ENCODE results near the gene SPECC1L.

SPECC1L gene

GRCh38 chr22:24432059-24432853 lies 161.6 kb downstream of the SPECC1L start:
- DNase-seq (ENCODE audit: extremely low read depth, low read depth), result no peak
- TF ChIP-seq CTCF (IDR thresholded peaks at IDR 0.05; ENCODE audit: low read depth, low read length), result no peak

- DNase-seq (ENCODE audit: extremely low read depth, low read depth), result no peak
- TF ChIP-seq CTCF (IDR thresholded peaks at IDR 0.05; ENCODE audit: low read depth, low read length), result no peak
These were observed 162.6 kb downstream of the SPECC1L start for GRCh38 chr22:24433001-24433827.

DNA sequence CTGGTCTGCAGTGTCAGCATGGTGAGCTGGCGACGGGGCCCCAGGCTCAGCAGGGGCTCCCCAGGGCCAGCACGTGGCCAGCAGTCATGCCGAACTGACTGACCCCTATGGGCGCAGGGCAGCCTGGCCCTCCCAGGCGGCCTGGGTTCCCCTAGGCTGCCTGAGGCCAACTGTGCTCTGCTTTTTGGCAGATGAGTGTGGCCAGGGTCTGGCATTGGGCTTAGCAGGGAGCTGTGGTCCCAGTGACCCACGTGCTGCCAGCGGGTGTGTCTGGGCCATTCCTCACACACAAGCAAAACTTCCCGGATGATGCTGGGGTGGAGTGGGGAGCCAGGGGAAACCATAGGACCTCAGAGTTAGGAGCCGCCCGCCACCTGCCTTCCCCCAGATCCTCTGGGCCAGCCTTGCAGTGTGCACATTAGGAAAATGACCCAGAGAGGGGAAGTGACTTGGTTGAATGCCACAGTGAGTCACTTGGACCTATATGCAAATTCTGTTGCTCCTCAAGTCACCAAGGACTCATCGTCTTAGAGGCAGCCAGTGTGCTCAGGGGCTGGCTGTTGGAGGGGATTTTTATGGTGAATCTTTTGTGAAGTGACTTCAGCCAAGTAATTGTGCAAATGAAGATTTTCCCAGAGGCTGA lies 163.3 kb downstream of the SPECC1L start:
- DNase-seq (ENCODE audit: extremely low read depth, low read depth), result no peak
- TF ChIP-seq CTCF (IDR thresholded peaks at IDR 0.05; ENCODE audit: low read depth, low read length), result no peak

DNA sequence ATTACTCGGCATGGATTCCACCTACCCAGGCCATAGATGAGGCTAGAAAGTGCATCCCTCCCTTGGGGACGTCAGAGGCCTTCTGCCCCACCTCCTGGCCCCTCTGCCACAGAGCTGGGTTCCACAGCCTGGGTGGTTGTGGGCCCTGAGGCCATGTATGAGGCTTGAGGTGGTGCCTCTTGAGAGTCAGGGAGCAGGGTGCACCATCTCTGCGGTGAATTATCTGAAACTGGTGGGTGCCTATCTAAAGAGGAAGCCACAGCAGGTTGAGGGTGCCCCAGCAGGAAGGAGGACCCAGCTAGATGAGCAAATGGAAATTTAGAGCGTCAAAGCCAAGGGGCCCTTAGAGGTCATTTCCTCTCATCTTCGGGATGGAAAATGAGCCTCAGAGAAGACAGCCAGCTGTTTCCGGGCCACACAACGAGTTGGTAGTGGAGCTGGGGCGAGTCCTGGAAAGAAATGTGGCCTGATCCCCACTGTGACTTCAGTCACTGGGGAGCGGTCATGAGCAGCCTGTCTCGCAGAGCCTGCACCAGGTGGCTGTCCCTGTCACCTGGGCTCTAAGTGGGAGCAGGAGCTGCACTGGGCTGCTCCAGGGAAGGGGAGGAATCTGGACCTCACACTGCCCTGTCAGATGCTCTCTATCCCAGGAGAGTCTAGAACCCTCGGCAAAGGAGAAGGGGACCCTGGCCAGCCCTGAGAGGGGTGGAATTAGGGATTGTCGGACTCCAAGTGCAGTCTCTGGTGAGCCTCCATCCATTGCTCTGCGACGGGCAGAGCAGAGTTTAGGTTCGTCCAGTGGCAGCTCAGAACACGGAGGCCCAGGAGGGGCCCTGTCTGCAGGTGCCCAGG lies 164.1 kb downstream of the SPECC1L start:
- no peak for TF ChIP-seq CTCF (IDR thresholded peaks at IDR 0.05; ENCODE audit: low read depth, low read length)

GRCh38 chr22:24435323-24435645 lies 164.7 kb downstream of the SPECC1L start:
- TF ChIP-seq CTCF (IDR thresholded peaks at IDR 0.05; ENCODE audit: low read depth, low read length), result no peak
- DNase-seq (ENCODE audit: extremely low read depth, low read depth), result no peak

More for the DNA sequence above, 164.1 kb downstream of the SPECC1L start:
- DNase-seq (ENCODE audit: extremely low read depth, low read depth), result no peak

- no peak for TF ChIP-seq CTCF (IDR thresholded peaks at IDR 0.05; ENCODE audit: low read depth, low read length)
- DNase-seq (ENCODE audit: extremely low read depth, low read depth), result no peak
These were observed 165.3 kb downstream of the SPECC1L start for GRCh38 chr22:24435861-24436371.
